GM12891 (cell line): Measurements from ENCODE around the gene MATN3.

ENCODE experiments used
- DNase-seq: peaks from one replicate; pipeline ENCODE4 v3.0.0; 2011; ENCODE audit warnings: low spot score; ENCODE audit not compliant: insufficient read length
- FAIRE-seq: peaks from 2 replicates; lab custom pipeline; 2011; peaks lifted over from hg19 to GRCh38; lab: Jason Lieb, UNC
- PAX5 ChIP-seq: IDR thresholded peaks from 2 replicates; pipeline ENCODE4 v1.6.1; 2011; ENCODE audit warnings: low read length, moderate library complexity, mild to moderate bottlenecking; ENCODE audit not compliant: insufficient read depth, severe bottlenecking
- POLR2A ChIP-seq: IDR thresholded peaks from 2 replicates; pipeline ENCODE4 v1.6.1; 2011; ENCODE audit warnings: low read depth, low read length, control low read depth
- POLR2AphosphoS5 ChIP-seq: IDR thresholded peaks from 2 replicates; pipeline ENCODE4 v1.6.1; 2011; ENCODE audit warnings: low read depth, low read length, control low read depth
- POU2F2 ChIP-seq: IDR thresholded peaks from 2 replicates; pipeline ENCODE4 v1.6.1; 2011; ENCODE audit warnings: low read depth, mild to moderate bottlenecking, control low read depth, low read length, moderate library complexity
- SPI1 ChIP-seq: IDR thresholded peaks from 2 replicates; pipeline ENCODE4 v1.6.1; 2011; ENCODE audit warnings: low read depth, low read length, control low read depth
- TAF1 ChIP-seq: IDR thresholded peaks from 2 replicates; pipeline ENCODE4 v1.6.1; 2011; ENCODE audit warnings: low read depth, low read length, control low read depth

MATN3 gene

GRCh38 chr2:20011276-20012031 lies 1.0 kb downstream of the MATN3 start:
- no peak for TF ChIP-seq TAF1
- DNase-seq (no peak), FAIRE-seq (no peak)

GRCh38 chr2:20008703-20009102 lies 3.8 kb downstream of the MATN3 start:
- FAIRE-seq (no peak), DNase-seq (no peak)
- TF ChIP-seq POLR2A: no peak
- no peak for TF ChIP-seq POLR2AphosphoS5
- TF ChIP-seq PAX5: no peak
- TF ChIP-seq POU2F2: no peak
- no peak for TF ChIP-seq SPI1
- no peak for TF ChIP-seq TAF1

DNA sequence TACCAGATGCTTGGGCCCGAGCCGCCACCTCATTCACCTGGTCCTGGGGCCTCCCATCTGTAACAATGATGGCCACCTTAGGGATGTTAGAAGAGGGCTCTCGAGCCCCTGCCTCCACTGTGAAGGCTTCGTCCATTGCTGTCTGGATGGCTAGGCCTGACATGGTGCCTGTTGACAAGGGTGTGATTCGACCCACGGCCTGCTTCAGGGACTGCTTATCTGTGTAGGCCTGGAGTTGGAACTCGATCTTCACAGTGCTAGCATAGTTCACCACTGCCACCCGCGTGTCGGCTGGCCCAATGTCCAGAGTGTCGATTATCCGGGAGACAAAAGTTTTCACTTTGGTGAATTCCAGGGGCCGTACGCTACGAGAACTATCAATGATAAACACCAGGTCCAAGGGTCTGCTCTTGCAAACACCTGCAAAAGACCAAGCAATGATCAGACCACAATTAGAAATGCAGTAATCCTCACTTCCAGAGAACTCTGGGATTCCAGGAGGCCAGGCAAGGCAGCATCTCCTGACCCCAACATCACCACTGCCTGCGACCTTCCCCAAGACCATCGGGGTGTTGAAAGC lies 6.5 kb downstream of the MATN3 start:
- TF ChIP-seq TAF1 (no peak), SPI1 (no peak), POLR2A (no peak), POU2F2 (no peak), POLR2AphosphoS5 (no peak), PAX5 (no peak)
- FAIRE-seq (no peak), DNase-seq (no peak)

DNA sequence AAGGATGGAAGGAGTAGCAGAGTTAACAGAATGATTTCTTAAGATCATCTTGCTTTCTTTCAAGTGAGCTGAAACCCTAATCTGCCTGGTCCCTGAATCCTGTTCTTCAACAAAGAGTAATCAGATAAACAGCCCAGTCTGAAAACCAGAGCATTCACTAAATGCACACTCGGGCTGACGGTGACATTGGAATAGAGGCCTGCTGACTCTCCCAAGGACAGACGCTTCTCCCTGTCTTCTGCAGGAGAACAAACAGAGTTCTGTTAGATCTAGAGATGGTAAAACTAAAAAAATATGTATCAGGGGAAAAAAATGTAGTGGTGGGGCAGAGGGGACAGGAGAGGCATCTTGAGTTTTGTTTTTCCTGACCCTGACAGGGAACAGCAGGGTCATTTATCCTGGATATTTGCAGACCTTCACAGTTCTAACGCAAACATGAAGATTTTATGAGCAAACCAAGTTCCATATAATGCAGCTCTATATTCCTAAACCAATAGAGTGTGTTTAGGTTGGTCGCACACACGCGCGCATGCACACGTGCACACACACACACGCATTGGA lies 7.3 kb downstream of the MATN3 start:
- DNase-seq (no peak), FAIRE-seq (no peak)
- TF ChIP-seq PAX5 (no peak), TAF1 (no peak), POU2F2 (no peak), POLR2AphosphoS5 (no peak), POLR2A (no peak), SPI1 (no peak)

DNA sequence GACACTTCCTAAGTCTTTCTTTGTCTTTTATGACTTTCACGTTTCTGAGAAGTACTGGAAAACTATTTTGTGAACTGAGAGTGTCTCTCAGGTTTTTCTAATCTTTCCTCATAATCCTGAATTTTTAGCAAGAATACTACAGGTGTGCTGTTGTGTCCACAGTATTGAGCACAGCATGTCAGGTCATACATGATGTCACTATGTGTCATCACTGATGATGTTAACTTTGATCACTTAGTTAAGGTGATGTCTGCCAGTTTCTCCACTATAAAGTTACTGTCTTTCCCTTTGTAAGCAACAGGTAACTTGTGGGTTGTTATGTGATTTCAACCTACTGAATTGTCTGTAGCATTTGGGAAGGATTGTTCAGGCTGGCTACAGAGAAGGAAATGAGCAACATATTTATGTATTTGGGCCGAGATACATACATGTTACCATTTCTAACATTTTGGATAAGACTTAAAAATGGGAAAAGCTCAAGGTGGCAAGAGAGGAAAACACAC lies 11.1 kb downstream of the MATN3 start:
- no peak for DNase-seq
- FAIRE-seq: no peak
- TF ChIP-seq PAX5 (no peak), SPI1 (no peak)

GRCh38 chr2:19993731-19994130 lies 18.7 kb downstream of the MATN3 start:
- TF ChIP-seq POU2F2 (no peak), SPI1 (no peak), POLR2A (no peak), PAX5 (no peak), TAF1 (no peak), POLR2AphosphoS5 (no peak)
- DNase-seq (no peak), FAIRE-seq (no peak)

DNA sequence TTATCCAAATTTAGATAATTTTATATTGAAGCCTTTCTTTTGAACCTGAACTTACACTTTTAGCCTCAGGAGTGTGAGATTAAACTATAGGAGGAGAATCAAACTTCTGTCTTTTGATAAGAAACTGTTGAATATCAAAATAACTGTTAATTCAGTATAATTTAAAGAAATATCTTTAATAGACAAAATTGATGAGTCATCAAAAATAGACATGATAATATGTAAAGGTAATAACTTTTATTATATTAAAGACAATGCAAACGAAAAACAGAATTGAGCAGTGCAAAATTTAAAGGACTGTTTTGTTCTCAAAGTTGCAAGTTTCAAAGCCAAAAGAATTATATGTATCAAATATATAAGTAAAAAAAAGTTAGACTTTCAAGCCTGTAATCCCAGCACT lies 20.6 kb downstream of the MATN3 start:
- DNase-seq (no peak), FAIRE-seq (no peak)
- TF ChIP-seq PAX5 (no peak), POLR2A (no peak), POLR2AphosphoS5 (no peak), SPI1 (no peak), TAF1 (no peak), POU2F2 (no peak)

GRCh38 chr2:19990416-19990728 lies 22.1 kb downstream of the MATN3 start:
- TF ChIP-seq SPI1 (no peak), TAF1 (no peak), POU2F2 (no peak), PAX5 (no peak), POLR2AphosphoS5 (no peak), POLR2A (no peak)
- FAIRE-seq (no peak), DNase-seq (no peak)

- DNase-seq: peak; percentile 92
- 0 out of 2 replicates have a peak, but pooled peaks have one; percentile 31 for TF ChIP-seq TAF1
- no peak for TF ChIP-seq POU2F2
- TF ChIP-seq PAX5: no peak
- TF ChIP-seq SPI1: no peak
- no peak; the same call in 1 of the 2 replicates for TF ChIP-seq POLR2AphosphoS5
- peak; percentile 38; the same call in 1 of the 2 replicates for TF ChIP-seq POLR2A
- FAIRE-seq: peak; percentile 99
Measured at GRCh38 chr2:19989667-19990415, 22.6 kb downstream of the MATN3 start, which contains the start of gene WDR35. WDR35 (minus strand) TSS chr2:19990105; CDS start chr2:19990015, 90 bp downstream.
